HAP-1 (cell line): ENCODE measurements around the gene GGCT.
A peak's percentile ranks its signal among the peaks of the same experiment; 100 is the strongest.
"Not testable (repeated sequence)": the region's sequence is repeated elsewhere in the genome, so short reads cannot be mapped to it uniquely, and the experiment has no call there.

Source experiments
- DNase-seq, 2 experiments: peaks; one replicate each; pipeline ENCODE4 v3.0.0-alpha.2; 2016 to 2020; ENCODE audit warnings: low spot score in 2 of 2
- H3K27me3 ChIP-seq: fragments of 250-450 bp; sonication (Bioruptor Pico); 2 replicates; pipeline ENCODE4 v1.5.1; 2020; ENCODE audit warnings: low read depth, mild to moderate bottlenecking, moderate library complexity
- H3K36me3 ChIP-seq: fragments of 250-450 bp; sonication (Bioruptor Pico); replicated peaks from 2 replicates; pipeline ENCODE4 v1.5.1; 2020; ENCODE audit warnings: mild to moderate bottlenecking
- H3K4me1 ChIP-seq: fragments of 250-450 bp; sonication (Bioruptor Pico); 2 replicates; pipeline ENCODE4 v1.5.1; 2020; ENCODE audit warnings: mild to moderate bottlenecking
- H3K4me3 ChIP-seq: fragments of 250-450 bp; sonication (Bioruptor Pico); 2 replicates; pipeline ENCODE4 v1.5.1; 2020; ENCODE audit warnings: mild to moderate bottlenecking, moderate library complexity
- H3K9me3 ChIP-seq: fragments of 250-450 bp; sonication (Bioruptor Pico); 2 replicates; pipeline ENCODE4 v1.5.1; 2020; ENCODE audit warnings: mild to moderate bottlenecking, moderate library complexity
- in situ Hi-C: fragments of 300-500 bp; cut with MboI; formaldehyde crosslinking; loops from 3 replicates; pipeline ENCODE4 v1.14.3; 2020; ENCODE audit warnings: low sequenced_read_pairs, inconsistent platforms, mixed read lengths

Gene GGCT

GRCh38 chr7:30504301-30505173 is at the start of gene GGCT:
Gene GGCT, minus strand, starts transcription at chr7:30504829. Its CDS starts 120 bp downstream, at chr7:30504709.
- H3K4me3 ChIP-seq = peak within 1 kb of the TSS; percentile 71
- in situ Hi-C loops = no loop called here
- peaks cover 4% of the 10 kb centered on the region for H3K36me3 ChIP-seq
- DNase-seq = peak; percentile 98 to 99
- H3K9me3 ChIP-seq = no peaks in the 10 kb centered on the region
- H3K4me1 ChIP-seq = peaks cover 8% of the 10 kb centered on the region
- H3K27me3 ChIP-seq = no peaks in the 10 kb centered on the region

GRCh38 chr7:30553546-30553945 is 48.9 kb upstream of the GGCT start:
- DNase-seq = no peak
- Histone ChIP-seq H3K9me3 (no peaks in the 10 kb centered on the region), H3K27me3 (no peaks in the 10 kb centered on the region), H3K36me3 (no peaks in the 10 kb centered on the region), H3K4me1 (peaks cover 16% of the 10 kb centered on the region), H3K4me3 (no peak overlapping the region)
- in situ Hi-C loops = no loop called here

GRCh38 chr7:30553141-30553540 is 48.5 kb upstream of the GGCT start:
- in situ Hi-C loops = no loop called here
- Histone ChIP-seq H3K36me3 (no peaks in the 10 kb centered on the region), H3K4me3 (no peak overlapping the region), H3K9me3 (no peaks in the 10 kb centered on the region), H3K4me1 (peaks cover 16% of the 10 kb centered on the region), H3K27me3 (no peaks in the 10 kb centered on the region)
- DNase-seq = no peak

GRCh38 chr7:30552330-30552729 is 47.7 kb upstream of the GGCT start:
- in situ Hi-C loops = no loop called here

GRCh38 chr7:30549931-30550493 is 45.4 kb upstream of the GGCT start:
- Histone ChIP-seq H3K4me3 (no peak overlapping the region), H3K27me3 (no peaks in the 10 kb centered on the region), H3K9me3 (no peaks in the 10 kb centered on the region), H3K4me1 (peaks cover 8% of the 10 kb centered on the region), H3K36me3 (no peaks in the 10 kb centered on the region)
- no peak for DNase-seq
- in situ Hi-C loops = no loop called here

More at GRCh38 chr7:30552330-30552729, 47.7 kb upstream of the GGCT start:
- Histone ChIP-seq H3K4me1 (peaks cover 16% of the 10 kb centered on the region), H3K36me3 (no peaks in the 10 kb centered on the region), H3K4me3 (no peak overlapping the region), H3K9me3 (no peaks in the 10 kb centered on the region), H3K27me3 (no peaks in the 10 kb centered on the region)
- no peak for DNase-seq

GRCh38 chr7:30548845-30549244 is 44.2 kb upstream of the GGCT start:
- Histone ChIP-seq H3K4me3 (no peak overlapping the region), H3K36me3 (no peaks in the 10 kb centered on the region), H3K27me3 (no peaks in the 10 kb centered on the region), H3K9me3 (no peaks in the 10 kb centered on the region), H3K4me1 (peaks cover 8% of the 10 kb centered on the region)
- peak; percentile 84 to 86 for DNase-seq
- in situ Hi-C loops = no loop called here

- peaks cover 8% of the 10 kb centered on the region for H3K4me1 ChIP-seq
- DNase-seq = no peak
- peaks cover 3% of the 10 kb centered on the region; the same call in 1 of the 2 replicates for H3K9me3 ChIP-seq
- no peak overlapping the region for H3K4me3 ChIP-seq
- no peaks in the 10 kb centered on the region for H3K27me3 ChIP-seq
- no peaks in the 10 kb centered on the region for H3K36me3 ChIP-seq
- in situ Hi-C loops = no loop called here
These were observed 42.0 kb upstream of the GGCT start for GRCh38 chr7:30546596-30546995.

GRCh38 chr7:30545791-30546555 is 41.3 kb upstream of the GGCT start:
- Histone ChIP-seq H3K4me1 (peaks cover 8% of the 10 kb centered on the region), H3K27me3 (no peaks in the 10 kb centered on the region), H3K9me3 (peaks cover 3% of the 10 kb centered on the region; the same call in 1 of the 2 replicates), H3K36me3 (no peaks in the 10 kb centered on the region), H3K4me3 (no peak overlapping the region)
- in situ Hi-C loops = no loop called here
- DNase-seq = no peak

- Histone ChIP-seq H3K36me3 (no peaks in the 10 kb centered on the region), H3K27me3 (no peaks in the 10 kb centered on the region), H3K9me3 (peaks cover 3% of the 10 kb centered on the region; the same call in 1 of the 2 replicates), H3K4me1 (no peaks in the 10 kb centered on the region; the same call in 1 of the 2 replicates), H3K4me3 (no peak overlapping the region)
- in situ Hi-C loops = no loop called here
- DNase-seq = no peak
These were observed 39.3 kb upstream of the GGCT start for GRCh38 chr7:30543813-30544525.

- in situ Hi-C loops, H3K36me3 ChIP-seq, H3K4me3 ChIP-seq, H3K4me1 ChIP-seq, H3K27me3 ChIP-seq, H3K9me3 ChIP-seq, DNase-seq: not testable (repeated sequence)
These were observed 38.5 kb upstream of the GGCT start for GRCh38 chr7:30543115-30543514.

- in situ Hi-C loops = no loop called here
- Histone ChIP-seq H3K9me3 (no peaks in the 10 kb centered on the region), H3K4me3 (no peak overlapping the region), H3K4me1 (no peaks in the 10 kb centered on the region; the same call in 1 of the 2 replicates), H3K27me3 (peaks cover 5% of the 10 kb centered on the region), H3K36me3 (no peaks in the 10 kb centered on the region)
- DNase-seq = no peak
These were observed 29.3 kb upstream of the GGCT start for GRCh38 chr7:30533886-30534285.

- peaks cover 9% of the 10 kb centered on the region for H3K27me3 ChIP-seq
- in situ Hi-C loops = no loop called here
- H3K4me1 ChIP-seq = no peaks in the 10 kb centered on the region; the same call in 1 of the 2 replicates
- no peak overlapping the region for H3K4me3 ChIP-seq
- H3K9me3 ChIP-seq = no peaks in the 10 kb centered on the region
- no peak for DNase-seq
- H3K36me3 ChIP-seq = no peaks in the 10 kb centered on the region
These were observed 26.7 kb upstream of the GGCT start for GRCh38 chr7:30531286-30531685.

- in situ Hi-C loops = no loop called here
- peaks cover 9% of the 10 kb centered on the region for H3K27me3 ChIP-seq
These were observed 25.7 kb upstream of the GGCT start for GRCh38 chr7:30530373-30530772.

More at GRCh38 chr7:30530373-30530772, 25.7 kb upstream of the GGCT start:
- no peak overlapping the region for H3K4me3 ChIP-seq
- H3K36me3 ChIP-seq = no peaks in the 10 kb centered on the region
- no peaks in the 10 kb centered on the region; the same call in 1 of the 2 replicates for H3K4me1 ChIP-seq
- H3K9me3 ChIP-seq = no peaks in the 10 kb centered on the region
- DNase-seq = no peak
